Measurements from ENCODE around the gene CLOCK.

CLOCK gene

GRCh38 chr4:55410431-55410830 is 136.3 kb downstream of the CLOCK start:
- DNase-seq = no peak

- no peak for DNase-seq
Observed at GRCh38 chr4:55409468-55410171, 137.1 kb downstream of the CLOCK start.

GRCh38 chr4:55407764-55408163 is 138.9 kb downstream of the CLOCK start:
- no peak for DNase-seq

- no peak for DNase-seq
Observed at GRCh38 chr4:55407119-55407518, 139.6 kb downstream of the CLOCK start.

- no peak for DNase-seq
Observed at GRCh38 chr4:55406545-55406944, 140.2 kb downstream of the CLOCK start.

GRCh38 chr4:55405073-55405472 is 141.6 kb downstream of the CLOCK start:
- no peak for DNase-seq

- no peak for DNase-seq
Observed at GRCh38 chr4:55399581-55399980, 147.1 kb downstream of the CLOCK start.

GRCh38 chr4:55398966-55399365 is 147.7 kb downstream of the CLOCK start:
- DNase-seq = no peak

GRCh38 chr4:55398461-55398860 is 148.2 kb downstream of the CLOCK start:
- no peak for DNase-seq

- DNase-seq = no peak
Observed at GRCh38 chr4:55397520-55398321, 149.0 kb downstream of the CLOCK start.

GRCh38 chr4:55397126-55397436 is 149.6 kb downstream of the CLOCK start:
- no peak for DNase-seq

GRCh38 chr4:55396308-55397125 is 150.2 kb downstream of the CLOCK start:
- no peak for DNase-seq

- peak; percentile 72 for DNase-seq
Observed at GRCh38 chr4:55395529-55396307, 151.0 kb downstream of the CLOCK start, which contains the start of gene TMEM165. Gene TMEM165, plus strand, starts transcription at chr4:55395957. Its CDS starts 233 bp downstream, at chr4:55396190.

- no peak for DNase-seq
Observed at GRCh38 chr4:55395218-55395528, 151.5 kb downstream of the CLOCK start.

- DNase-seq = no peak
Observed at GRCh38 chr4:55393461-55394320, 153.0 kb downstream of the CLOCK start.

- no peak for DNase-seq
Observed at GRCh38 chr4:55386840-55387239, 159.9 kb downstream of the CLOCK start.

GRCh38 chr4:55386073-55386472 is 160.6 kb downstream of the CLOCK start:
- no peak for DNase-seq

GRCh38 chr4:55385201-55385649 is 161.5 kb downstream of the CLOCK start:
- no peak for DNase-seq

- DNase-seq = no peak
Observed at GRCh38 chr4:55382488-55383003, 164.2 kb downstream of the CLOCK start.

GRCh38 chr4:55381502-55381901 is 165.2 kb downstream of the CLOCK start:
- no peak for DNase-seq

GRCh38 chr4:55380576-55380975 is 166.1 kb downstream of the CLOCK start:
- no peak for DNase-seq
